Forelimb muscle (tissue), 1 donor: ENCODE data around the gene ADCY6. TPM values are rescaled to one million over a fixed set of nuclear protein-coding genes. Genes with fewer than 3 reads are reported as not detected.

Source experiments
- DNase-seq: peaks from one replicate; pipeline ENCODE4 v3.0.0-alpha.2; 2013; ENCODE audit warnings: low read depth
- polyA plus RNA-seq: library from polyadenylated mRNA; unstranded; fragments of 120-200 nt; gene quantifications from one replicate; pipeline ENCODE4 v1.2.1, GENCODE V29; 2013; ENCODE audit not compliant: insufficient read length

ADCY6 gene
- polyA plus RNA-seq, 1 donor, result 35.9 TPM

GRCh38 chr12:48815126-48816110, 26.5 kb upstream of the ADCY6 start:
- DNase-seq, result peak; percentile 68

DNA sequence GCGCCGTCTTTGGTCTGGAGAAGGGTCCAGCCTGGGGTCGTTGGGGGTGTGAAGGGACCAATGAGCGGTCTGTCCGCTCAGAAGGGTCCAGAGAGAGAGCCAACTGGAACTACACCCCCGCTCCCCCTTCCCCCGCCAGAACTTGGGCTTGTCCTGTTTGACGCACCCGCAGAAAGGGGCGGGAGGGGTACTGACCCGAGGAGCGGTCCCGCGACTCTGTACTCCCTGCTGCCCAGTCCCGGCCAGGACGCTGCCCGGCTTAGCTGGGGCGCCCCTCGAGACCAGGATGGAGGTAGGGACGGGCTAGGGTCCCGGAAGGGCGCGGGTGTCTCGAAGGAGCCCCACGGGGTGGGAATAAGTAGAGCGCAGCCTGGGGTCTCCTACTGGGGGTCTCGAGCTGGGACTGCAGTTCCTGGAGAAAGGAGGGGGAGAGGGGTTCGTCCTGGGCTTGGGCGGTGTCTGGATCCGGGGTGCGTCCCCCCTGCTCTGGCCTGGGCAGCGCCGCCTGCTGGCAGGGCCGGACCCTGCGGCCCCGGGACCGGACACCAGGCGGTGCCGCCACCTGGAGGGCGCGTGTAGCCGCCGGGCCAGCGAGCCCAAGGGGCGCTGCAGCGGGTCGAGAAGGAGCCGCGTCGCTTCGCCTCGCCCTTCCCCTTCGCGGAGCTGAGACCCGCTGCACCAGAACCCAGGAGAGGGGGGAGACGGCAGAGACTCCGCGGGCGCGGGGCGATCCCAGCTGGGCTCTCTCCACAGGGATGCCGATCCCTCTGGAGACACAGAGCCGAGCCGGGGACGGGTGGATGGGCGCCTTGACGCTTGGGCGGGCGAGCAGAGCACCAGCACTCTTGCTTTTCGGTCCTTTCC, 25.6 kb upstream of the ADCY6 start:
- no peak for DNase-seq

- DNase-seq, result no peak
These were observed 24.8 kb upstream of the ADCY6 start for GRCh38 chr12:48813465-48814261.

DNA sequence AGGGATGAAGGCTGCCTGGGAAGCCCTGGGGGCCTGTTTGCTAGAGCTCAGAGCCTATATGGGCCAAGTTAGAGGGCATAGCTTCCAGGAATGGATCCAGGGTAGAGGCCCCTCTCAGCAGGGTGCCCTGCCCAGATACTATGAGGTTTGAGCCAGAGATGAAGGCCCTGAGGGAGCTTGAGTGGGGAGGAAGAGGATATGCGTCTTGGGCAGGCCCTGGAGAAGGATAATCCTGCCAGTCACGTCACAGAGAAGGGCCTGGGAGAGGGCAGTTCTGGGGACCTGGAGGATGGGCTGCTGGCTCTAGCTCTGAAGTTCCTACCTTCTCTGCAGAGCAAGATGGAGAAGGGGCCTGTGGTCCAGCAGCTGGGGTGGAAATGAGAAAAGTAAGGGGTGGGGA, 23.5 kb upstream of the ADCY6 start:
- no peak for DNase-seq

GRCh38 chr12:48811437-48812090, 22.7 kb upstream of the ADCY6 start:
- DNase-seq, result no peak

DNA sequence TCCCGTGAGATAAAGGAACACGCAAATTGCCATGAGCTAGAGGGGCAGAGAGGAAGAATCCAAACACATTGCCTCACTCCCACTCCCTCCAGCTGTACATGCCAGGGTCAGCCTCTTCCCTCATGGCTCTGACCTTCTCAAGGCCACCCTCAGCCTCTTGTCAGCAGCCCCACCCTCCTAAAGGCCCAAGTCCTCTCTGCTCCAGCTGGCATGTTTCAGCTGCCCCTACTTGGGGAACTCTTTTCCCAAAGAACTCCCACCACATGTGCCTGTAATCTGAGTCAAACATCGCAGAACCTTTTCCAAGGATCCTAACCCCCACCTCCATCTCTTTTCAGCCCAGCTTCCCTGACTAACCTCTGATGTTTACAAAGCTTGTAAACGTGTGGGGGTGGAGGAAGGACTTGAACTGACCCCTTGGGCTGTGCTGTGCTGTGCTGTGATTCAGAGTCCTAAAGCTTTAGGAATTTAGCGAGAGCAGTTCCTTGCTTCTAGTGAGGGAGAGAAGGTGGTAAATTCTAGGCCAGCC, 22.1 kb upstream of the ADCY6 start:
- DNase-seq, result no peak

- no peak for DNase-seq
These were observed 19.1 kb upstream of the ADCY6 start for GRCh38 chr12:48807981-48808380.

DNA sequence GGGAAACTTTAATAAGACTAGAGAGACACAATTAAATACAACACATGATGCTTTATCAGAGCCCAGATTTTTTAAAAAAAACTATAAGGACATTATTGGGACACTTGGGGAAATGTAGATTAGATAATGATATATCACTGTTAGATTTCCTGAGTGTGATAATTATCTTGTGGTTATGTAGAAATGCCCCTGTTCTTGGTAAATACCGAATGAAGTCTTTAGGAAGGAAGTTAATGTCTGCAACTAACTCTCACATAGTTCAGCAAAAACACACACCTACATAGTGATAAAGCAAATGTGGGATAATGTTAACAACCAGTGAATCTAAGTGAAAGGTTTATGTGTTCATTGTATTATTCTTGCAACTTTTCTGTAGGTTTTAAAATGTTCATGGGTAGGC, 14.8 kb upstream of the ADCY6 start:
- DNase-seq, result no peak

GRCh38 chr12:48800971-48801370, 12.1 kb upstream of the ADCY6 start:
- no peak for DNase-seq

GRCh38 chr12:48800457-48800856, 11.6 kb upstream of the ADCY6 start:
- DNase-seq, result no peak

DNA sequence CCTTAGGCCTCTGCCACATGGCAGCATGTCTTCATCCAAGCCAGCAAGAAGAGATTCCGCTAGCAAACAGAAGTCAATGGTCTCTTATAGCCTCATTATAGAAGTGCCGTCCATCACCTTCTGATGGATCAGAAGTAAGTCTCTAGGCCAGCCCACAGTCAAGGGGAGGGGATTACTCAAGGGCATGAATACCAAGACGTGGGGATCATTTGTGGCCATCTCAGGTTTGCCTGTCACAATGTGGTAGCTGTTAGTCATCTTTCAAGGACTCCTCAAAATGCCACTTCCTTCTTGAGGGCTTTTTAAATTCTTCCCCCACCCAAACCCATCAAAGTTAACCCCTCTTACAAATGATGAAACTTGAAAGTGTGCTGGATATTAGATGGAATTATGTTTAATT, 8.1 kb upstream of the ADCY6 start:
- no peak for DNase-seq

DNA sequence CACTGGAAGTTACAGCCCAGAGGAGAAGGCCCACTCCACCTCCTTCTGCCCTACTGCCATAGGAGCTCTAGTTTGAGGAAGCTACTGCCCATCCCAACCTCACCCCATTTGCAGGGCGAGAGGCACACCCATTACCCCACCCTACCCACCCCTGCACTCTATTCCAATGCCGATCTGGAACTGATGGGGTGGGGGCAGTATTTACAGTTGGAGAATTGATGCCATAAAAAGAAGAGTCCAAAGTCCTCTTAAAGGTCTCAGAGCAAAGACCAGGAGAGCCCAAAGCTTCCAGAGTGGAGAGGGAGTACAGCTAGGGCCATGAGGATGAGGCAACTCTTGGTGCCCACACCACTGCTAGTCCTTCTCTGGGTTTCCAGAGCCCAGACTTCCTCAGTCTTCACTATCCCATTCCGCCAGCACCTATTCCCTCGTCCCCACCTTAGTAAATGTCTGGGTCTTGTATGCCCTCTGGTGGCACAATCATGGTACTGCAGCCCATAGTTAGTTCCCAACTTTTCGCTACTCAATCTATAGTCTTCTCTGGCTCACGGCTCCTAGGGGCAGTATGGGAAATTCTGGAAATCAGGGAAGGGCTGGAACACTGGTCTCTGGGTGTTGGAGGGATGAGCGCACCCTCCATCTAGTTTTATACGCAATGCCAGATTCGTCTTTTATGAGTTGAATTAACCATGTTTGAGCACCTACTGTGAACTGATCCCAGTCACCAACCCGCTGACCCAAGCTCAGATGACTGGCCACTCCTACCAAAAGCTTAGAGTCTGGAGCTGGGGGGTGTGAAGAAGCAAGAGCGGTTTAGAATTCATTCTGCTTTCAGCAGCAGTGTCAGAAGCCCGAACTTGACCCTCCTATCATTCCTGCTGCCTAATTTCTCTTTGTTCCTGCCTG, 6.9 kb upstream of the ADCY6 start:
- DNase-seq, result no peak

DNA sequence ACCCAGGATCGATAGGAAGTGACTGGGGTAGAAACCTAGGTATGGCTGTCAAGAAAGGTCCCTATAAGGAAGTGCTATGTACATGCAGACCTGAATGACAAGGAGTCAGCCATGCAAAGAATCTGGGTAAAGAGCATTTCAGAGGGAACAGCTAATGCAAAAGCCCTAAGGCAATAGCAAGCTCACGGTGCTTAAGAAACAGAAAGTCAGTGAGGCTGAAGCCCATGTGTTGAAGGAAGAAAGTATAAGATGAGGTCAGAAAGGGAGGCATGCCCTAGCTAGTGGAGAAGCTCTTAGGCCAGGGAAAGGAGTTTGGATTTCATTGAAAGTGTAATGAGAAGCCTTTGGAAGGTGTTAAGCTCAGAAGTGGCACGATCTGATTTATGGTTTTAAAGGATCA, 6.0 kb upstream of the ADCY6 start:
- no peak for DNase-seq

- no peak for DNase-seq
These were observed 4.8 kb upstream of the ADCY6 start for GRCh38 chr12:48793696-48794095.

DNA sequence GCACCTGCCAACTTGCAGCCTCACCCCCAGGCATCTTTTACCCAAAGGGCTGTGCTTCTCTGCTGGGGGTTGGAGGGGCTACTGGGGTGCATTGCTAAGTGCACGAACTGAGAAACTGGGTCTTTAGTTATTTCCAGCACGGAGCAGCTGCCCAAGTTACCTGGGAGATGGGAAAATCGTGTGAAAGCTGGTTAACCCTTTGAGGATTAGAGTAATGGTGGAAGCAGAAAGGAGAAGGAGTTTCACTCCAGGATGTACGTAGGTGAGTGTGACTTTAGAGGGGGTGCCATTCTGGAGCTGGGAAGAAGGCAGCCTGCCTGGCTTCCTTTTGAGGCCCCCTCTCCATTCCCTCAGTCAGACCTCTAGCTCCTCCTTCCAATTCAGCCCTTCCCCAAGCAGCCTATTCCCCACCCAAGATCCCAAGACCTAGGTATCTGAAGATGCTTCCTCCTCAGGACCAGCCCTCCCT, 1.0 kb upstream of the ADCY6 start:
- DNase-seq, result no peak

DNA sequence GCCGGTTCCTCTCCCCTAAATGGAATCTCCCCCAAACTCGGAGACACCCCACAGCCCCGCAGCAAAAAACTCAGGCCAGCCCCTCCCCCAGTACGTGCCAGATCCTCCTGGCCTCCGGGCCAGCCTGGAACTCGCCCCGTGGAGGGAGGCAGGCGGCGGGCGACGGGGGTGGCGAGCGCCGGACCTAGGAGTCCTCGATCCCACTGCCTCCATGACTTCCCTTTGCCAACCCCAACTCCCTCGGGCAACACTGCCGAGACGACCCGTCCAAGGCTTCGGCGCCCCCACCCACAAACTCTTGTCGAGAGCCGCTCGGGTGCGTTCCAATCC, 400 bp downstream of the ADCY6 start:
- no peak for DNase-seq

- no peak for DNase-seq
These were observed 932 bp downstream of the ADCY6 start for GRCh38 chr12:48787791-48788523.

GRCh38 chr12:48786591-48787544, 2.0 kb downstream of the ADCY6 start:
- no peak for DNase-seq
